ENCODE data around the gene LRRC7.

Gene LRRC7

DNA sequence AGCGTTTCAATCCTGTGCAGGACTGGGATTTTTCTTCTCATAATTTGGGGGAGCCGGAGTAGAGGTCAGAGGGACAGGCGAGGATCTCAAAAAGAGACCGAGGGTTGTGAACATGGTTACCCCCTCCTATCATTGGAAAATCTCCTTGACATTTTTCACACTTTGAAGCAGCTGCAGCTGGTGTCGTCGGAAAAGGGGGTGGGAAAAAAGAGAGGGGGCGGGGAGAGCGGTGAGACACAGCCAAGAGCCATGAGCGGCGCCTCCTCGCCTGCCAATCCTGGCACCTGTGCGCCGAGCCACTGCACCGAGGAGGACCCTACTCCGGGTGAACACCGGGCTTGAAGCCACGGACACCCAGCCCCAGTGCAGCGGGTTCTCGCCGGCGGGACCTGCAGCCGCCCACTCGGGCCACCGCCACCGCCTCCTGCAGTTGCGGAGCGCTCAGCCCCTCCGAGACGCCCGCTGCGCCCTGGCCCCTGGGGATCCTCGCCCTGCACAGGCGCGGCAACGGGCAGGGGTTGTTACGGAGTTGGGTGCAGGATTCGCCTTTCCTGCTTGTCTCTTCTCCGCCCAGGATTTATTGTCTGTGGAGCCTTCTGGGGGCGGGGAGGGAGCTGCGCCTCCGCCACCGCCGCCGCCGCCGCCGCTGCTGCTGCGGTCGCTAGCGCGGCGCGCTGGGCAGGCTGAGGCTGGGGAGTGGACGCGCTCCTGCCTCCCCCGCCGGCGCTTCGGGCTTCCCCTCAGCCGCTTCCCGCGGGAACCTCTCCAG is at the start of gene LRRC7:
Gene LRRC7, plus strand, starts transcription at position 271 of the 769 bp plus-strand sequence. CDS start 718 bp downstream, outside the sequence.
- peaks cover 19% of the 10 kb centered on the region for H3K9me3 ChIP-seq
- H3K27ac ChIP-seq, result no peak within 1 kb of the TSS
- no peaks in the 10 kb centered on the region for H3K36me3 ChIP-seq
- H3K4me1 ChIP-seq, result no peaks in the 10 kb centered on the region
- no peaks in the 10 kb centered on the region for H4K20me1 ChIP-seq
- H3K9ac ChIP-seq, result no peak within 1 kb of the TSS
- H3K4me2 ChIP-seq, result no peak within 1 kb of the TSS
- no peaks in the 10 kb centered on the region for H3K27me3 ChIP-seq
- no peak within 1 kb of the TSS for H3K4me3 ChIP-seq
- no peak for TF ChIP-seq Cebpa-rat (IDR thresholded peaks at IDR 0.05)

DNA sequence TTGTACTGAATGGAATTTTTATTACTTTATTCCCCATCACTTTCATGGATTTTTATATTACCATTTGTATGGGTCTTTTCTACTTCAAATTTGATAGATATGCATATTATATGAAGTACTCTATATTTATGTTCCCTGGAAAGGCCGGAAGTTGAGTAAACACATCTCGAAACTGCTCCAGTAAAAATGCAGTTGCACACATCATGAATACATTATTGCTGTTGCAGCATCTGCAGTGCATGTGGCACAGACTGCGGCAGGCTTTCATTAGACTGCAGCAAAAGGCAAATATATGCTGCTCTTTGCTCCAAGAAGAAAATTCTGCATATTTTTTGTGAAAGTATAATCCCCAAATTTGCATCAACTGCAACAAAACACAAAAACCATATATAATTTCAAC is 48.7 kb upstream of the LRRC7 start:
- no peaks in the 10 kb centered on the region for H3K9me3 ChIP-seq
- H3K27me3 ChIP-seq, result no peaks in the 10 kb centered on the region
- H3K4me1 ChIP-seq, result no peaks in the 10 kb centered on the region
- H3K4me3 ChIP-seq, result no peak overlapping the region
- no peak for TF ChIP-seq Cebpa-rat (IDR thresholded peaks at IDR 0.05)
- H3K36me3 ChIP-seq, result no peaks in the 10 kb centered on the region
- H3K9ac ChIP-seq, result no peak overlapping the region
- no peak overlapping the region for H3K4me2 ChIP-seq
- no peaks in the 10 kb centered on the region for H4K20me1 ChIP-seq
- H3K27ac ChIP-seq, result no peak overlapping the region

DNA sequence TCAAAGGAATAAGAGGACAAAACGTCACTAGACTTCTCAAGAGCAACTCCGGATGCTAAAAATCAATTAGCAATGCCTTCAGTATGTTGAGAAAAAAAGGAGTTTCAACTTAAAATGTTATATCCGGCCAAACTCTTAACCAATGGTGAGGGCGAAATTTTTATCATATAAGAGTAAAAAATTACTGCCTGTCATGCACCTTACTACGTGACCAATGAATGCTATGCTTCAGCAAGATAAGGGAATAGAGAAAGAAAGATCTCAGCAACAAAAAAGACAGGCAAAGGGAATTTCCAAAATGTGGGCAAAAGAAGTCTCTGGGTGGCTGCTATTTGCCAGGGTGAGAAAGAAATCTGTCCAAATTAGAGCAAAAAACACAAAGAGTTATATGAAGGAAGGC is 47.4 kb upstream of the LRRC7 start:
- Histone ChIP-seq H3K4me1 (no peaks in the 10 kb centered on the region), H3K9me3 (no peaks in the 10 kb centered on the region), H3K4me2 (no peak overlapping the region), H3K9ac (no peak overlapping the region), H3K36me3 (no peaks in the 10 kb centered on the region), H3K27me3 (no peaks in the 10 kb centered on the region), H4K20me1 (no peaks in the 10 kb centered on the region), H3K27ac (no peak overlapping the region), H3K4me3 (no peak overlapping the region)
- no peak for TF ChIP-seq Cebpa-rat (IDR thresholded peaks at IDR 0.05)

DNA sequence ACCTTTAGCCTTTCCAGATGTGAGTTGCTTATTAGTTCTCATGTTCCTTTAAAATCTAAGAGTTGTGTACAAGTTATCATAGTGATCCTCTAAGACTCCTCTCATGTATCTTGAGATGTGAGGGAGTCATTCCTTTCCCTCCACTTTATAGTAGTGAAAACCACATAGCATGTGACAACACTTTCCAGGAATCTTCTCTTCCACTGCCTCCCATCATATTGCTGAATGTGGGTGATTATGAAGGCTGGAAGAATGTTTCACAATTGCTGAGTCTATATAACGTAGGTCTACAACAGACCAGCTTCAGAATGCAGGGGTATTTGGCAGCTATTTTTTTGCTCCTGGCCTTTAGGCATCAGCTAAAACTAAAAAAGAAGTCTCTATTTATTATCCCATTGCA is 44.7 kb upstream of the LRRC7 start:
- H3K4me2 ChIP-seq, result no peak overlapping the region
- no peak for TF ChIP-seq Cebpa-rat (IDR thresholded peaks at IDR 0.05)
- H3K9ac ChIP-seq, result no peak overlapping the region
- no peaks in the 10 kb centered on the region for H4K20me1 ChIP-seq
- no peaks in the 10 kb centered on the region for H3K27me3 ChIP-seq
- H3K4me1 ChIP-seq, result no peaks in the 10 kb centered on the region
- H3K4me3 ChIP-seq, result no peak overlapping the region
- H3K9me3 ChIP-seq, result no peaks in the 10 kb centered on the region
- H3K27ac ChIP-seq, result no peak overlapping the region
- H3K36me3 ChIP-seq, result no peaks in the 10 kb centered on the region

DNA sequence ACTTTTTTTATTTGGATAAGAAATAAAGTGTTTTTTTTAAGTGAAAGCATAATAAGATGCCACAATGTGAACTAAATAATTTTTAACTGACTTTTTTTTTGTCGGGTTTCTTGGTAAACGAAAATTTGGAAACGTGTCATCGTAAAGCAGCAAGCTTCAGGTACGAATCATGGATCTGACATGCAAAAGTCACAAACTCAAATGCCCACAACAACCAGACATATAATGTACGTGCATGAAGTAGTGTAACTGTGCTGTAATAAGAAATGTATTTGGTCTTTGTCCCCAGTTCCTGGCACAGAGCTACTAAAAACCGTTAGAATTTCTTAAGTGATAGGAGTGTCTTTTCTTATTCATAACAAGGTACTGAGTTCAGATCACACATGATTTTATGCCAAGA is 44.3 kb upstream of the LRRC7 start:
- Histone ChIP-seq H3K4me3 (no peak overlapping the region), H4K20me1 (no peaks in the 10 kb centered on the region), H3K27me3 (no peaks in the 10 kb centered on the region), H3K9me3 (no peaks in the 10 kb centered on the region), H3K36me3 (no peaks in the 10 kb centered on the region), H3K4me2 (no peak overlapping the region), H3K4me1 (no peaks in the 10 kb centered on the region), H3K9ac (no peak overlapping the region), H3K27ac (no peak overlapping the region)
- TF ChIP-seq Cebpa-rat (IDR thresholded peaks at IDR 0.05), result no peak

DNA sequence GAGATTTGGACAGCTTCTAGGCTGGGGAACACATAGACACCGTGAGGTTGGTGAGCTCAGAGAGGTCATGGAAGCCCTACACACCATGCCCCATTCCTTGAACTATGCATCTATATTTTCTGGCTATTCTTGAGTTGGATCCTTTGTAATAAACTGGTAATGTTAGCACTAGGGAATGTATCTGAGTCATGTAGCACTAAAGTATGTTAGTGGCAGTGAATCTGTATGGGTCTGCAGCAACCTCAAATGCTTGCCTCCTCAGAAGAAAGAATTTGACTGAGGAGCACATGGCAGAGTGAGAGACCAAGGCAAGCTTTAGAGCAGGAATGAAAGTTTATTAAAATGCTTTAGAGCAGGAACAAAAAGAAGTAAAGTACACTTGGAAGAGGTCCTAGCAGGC is 43.7 kb upstream of the LRRC7 start:
- Histone ChIP-seq H3K27ac (no peak overlapping the region), H3K4me1 (no peaks in the 10 kb centered on the region), H4K20me1 (no peaks in the 10 kb centered on the region), H3K9ac (no peak overlapping the region), H3K36me3 (no peaks in the 10 kb centered on the region), H3K4me3 (no peak overlapping the region), H3K9me3 (no peaks in the 10 kb centered on the region), H3K4me2 (no peak overlapping the region), H3K27me3 (no peaks in the 10 kb centered on the region)
- TF ChIP-seq Cebpa-rat (IDR thresholded peaks at IDR 0.05), result no peak

DNA sequence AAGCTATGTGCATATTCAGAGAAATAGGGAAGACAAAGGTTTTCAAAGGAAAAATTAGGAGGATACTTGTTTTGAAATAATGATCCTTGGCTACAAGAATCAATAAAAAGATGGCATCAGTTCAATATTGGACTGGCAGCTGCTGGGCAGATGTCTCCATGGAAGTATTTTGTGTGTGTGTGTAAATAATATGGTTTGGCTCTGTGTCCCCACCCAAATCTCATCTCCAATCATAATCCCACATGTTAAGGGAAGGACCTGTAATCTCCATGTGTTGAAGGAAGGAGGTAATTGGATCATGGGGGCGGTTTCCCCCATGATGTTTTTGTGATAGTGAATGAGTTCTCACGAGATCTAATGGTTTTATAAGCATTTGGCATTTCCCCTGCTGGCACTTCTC is 40.4 kb upstream of the LRRC7 start:
- Histone ChIP-seq H4K20me1 (no peaks in the 10 kb centered on the region), H3K4me3 (no peak overlapping the region), H3K9me3 (no peaks in the 10 kb centered on the region), H3K9ac (no peak overlapping the region), H3K27ac (no peak overlapping the region), H3K27me3 (no peaks in the 10 kb centered on the region), H3K4me2 (no peak overlapping the region), H3K4me1 (no peaks in the 10 kb centered on the region), H3K36me3 (no peaks in the 10 kb centered on the region)
- TF ChIP-seq Cebpa-rat (IDR thresholded peaks at IDR 0.05), result no peak

DNA sequence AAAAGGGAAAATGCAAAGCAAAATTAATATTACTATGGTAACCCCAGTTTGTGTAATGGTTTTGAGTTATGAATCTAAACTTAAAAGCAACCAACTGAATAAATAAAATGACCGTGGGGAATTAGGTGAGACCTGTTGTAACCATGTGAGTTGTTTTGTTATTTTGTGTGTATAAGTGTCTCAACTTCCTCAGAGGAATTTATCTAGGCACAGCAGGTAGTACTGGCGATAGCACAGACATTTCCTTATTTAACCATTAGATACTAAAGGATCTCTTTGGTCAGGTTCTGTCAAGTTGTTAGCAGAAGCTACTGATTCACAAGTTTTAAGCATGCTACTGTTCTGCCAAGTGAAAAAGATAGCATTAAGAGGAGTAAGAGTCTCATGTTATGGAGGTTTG is 39.3 kb upstream of the LRRC7 start:
- no peaks in the 10 kb centered on the region for H3K36me3 ChIP-seq
- no peaks in the 10 kb centered on the region for H3K27me3 ChIP-seq
- no peak overlapping the region for H3K27ac ChIP-seq
- no peak for TF ChIP-seq Cebpa-rat (IDR thresholded peaks at IDR 0.05)
- H3K9me3 ChIP-seq, result no peaks in the 10 kb centered on the region
- no peak overlapping the region for H3K4me2 ChIP-seq
- no peaks in the 10 kb centered on the region for H4K20me1 ChIP-seq
- H3K4me1 ChIP-seq, result no peaks in the 10 kb centered on the region
- no peak overlapping the region for H3K9ac ChIP-seq
- H3K4me3 ChIP-seq, result no peak overlapping the region

DNA sequence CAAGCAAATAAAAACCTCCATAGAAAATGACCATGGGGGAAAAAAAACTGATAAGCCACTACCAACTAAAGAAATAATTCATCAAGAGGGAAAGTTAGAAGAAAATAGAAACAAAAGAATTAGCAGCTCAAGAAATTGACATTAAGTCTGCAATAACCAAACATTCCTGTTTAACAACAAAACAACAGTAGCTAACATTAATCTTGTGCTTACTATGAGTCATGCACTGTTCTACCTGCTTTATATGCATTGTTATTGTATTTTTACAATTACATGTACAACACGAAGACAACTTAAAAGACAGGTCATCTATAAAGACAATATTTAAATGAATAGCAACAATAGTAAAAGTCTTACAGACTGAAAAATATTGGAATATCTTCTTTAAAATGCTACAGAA is 34.4 kb upstream of the LRRC7 start:
- no peak overlapping the region for H3K4me2 ChIP-seq
- TF ChIP-seq Cebpa-rat (IDR thresholded peaks at IDR 0.05), result no peak
- no peaks in the 10 kb centered on the region for H3K9me3 ChIP-seq
- no peaks in the 10 kb centered on the region for H3K27me3 ChIP-seq
- no peak overlapping the region for H3K4me3 ChIP-seq
- no peaks in the 10 kb centered on the region for H4K20me1 ChIP-seq
- H3K4me1 ChIP-seq, result no peaks in the 10 kb centered on the region
- H3K9ac ChIP-seq, result no peak overlapping the region
- H3K27ac ChIP-seq, result no peak overlapping the region
- no peaks in the 10 kb centered on the region for H3K36me3 ChIP-seq

DNA sequence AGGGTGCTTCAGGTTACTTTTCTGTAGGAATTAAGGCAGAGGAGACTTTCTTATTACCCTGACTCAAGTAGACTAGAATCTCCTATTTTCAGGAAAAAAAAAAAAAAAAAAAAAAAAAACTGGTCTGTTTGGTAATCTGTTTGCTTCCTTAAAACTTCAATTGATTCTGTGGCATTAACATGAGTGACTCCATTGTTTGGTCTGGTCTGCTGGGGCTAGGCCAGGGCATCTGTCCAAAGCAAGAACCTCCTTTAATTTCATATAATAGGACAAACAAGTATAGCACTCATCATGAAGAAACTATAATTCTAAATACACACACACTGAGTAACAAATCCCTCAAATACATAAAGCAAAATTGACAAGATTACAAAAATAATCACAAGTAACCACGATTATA is 32.9 kb upstream of the LRRC7 start:
- no peaks in the 10 kb centered on the region for H4K20me1 ChIP-seq
- no peaks in the 10 kb centered on the region for H3K36me3 ChIP-seq
- no peak overlapping the region for H3K27ac ChIP-seq
- H3K4me1 ChIP-seq, result no peaks in the 10 kb centered on the region
- H3K4me3 ChIP-seq, result no peak overlapping the region
- no peaks in the 10 kb centered on the region for H3K27me3 ChIP-seq
- TF ChIP-seq Cebpa-rat (IDR thresholded peaks at IDR 0.05), result no peak
- no peak overlapping the region for H3K4me2 ChIP-seq
- no peaks in the 10 kb centered on the region for H3K9me3 ChIP-seq
- no peak overlapping the region for H3K9ac ChIP-seq

DNA sequence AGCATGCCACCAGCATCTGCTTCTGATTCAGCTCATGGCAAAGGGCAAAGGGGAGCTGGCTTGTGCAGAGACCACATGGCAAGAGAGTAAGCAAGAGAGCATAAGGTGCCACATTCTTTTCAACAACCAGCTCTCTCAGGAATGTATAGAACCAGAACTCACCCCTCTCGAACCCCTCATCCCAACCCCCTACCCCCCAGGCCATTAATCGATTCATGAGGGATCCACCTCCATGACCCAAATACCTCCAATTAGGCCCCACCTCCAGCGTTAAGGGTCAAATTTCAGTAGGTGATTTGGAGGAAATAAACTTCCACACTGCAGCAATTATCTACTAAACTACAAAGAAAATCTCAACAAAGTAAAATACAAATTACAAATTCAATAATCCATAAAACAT is 32.2 kb upstream of the LRRC7 start:
- Histone ChIP-seq H3K9ac (no peak overlapping the region), H4K20me1 (no peaks in the 10 kb centered on the region), H3K27ac (no peak overlapping the region), H3K36me3 (no peaks in the 10 kb centered on the region), H3K4me1 (no peaks in the 10 kb centered on the region), H3K4me3 (no peak overlapping the region), H3K4me2 (no peak overlapping the region), H3K9me3 (no peaks in the 10 kb centered on the region), H3K27me3 (no peaks in the 10 kb centered on the region)
- no peak for TF ChIP-seq Cebpa-rat (IDR thresholded peaks at IDR 0.05)
